Adrenal gland (tissue), 12 donors: ENCODE results near the gene AMBP. TPM values are rescaled to one million over a fixed set of nuclear protein-coding genes. Genes with fewer than 3 reads are reported as not detected.

ENCODE experiments used
- DNase-seq, 7 donors: peaks; one replicate each; pipeline ENCODE4 v3.0.0-alpha.2; 2019 to 2020
- H3K27ac ChIP-seq, 5 donors: fragments of 200-600 bp; sonication (generic) in 4 of 5; 1 replicate in 3 of 5; 2 replicates in 2 of 5; pipeline versions ENCODE4 v1.5.1 to v1.8.0; 2016 to 2020; ENCODE audit warnings: mild to moderate bottlenecking in 1 of 5
- H3K27me3 ChIP-seq: fragments of 200-600 bp; 2 replicates; pipeline ENCODE4 v1.8.0; 2021
- H3K36me3 ChIP-seq, 2 donors: fragments of 200-600 bp; replicated peaks in 1 of 2; 1 replicate in 1 of 2; 2 replicates in 1 of 2; pipeline versions ENCODE4 v1.5.1 to v1.8.0; 2018 to 2022
- H3K4me1 ChIP-seq, 2 donors: fragments of 200-600 bp; replicated peaks in 1 of 2; 1 replicate in 1 of 2; 2 replicates in 1 of 2; pipeline versions ENCODE4 v1.5.1 to v1.8.0; 2018 to 2021
- H3K4me3 ChIP-seq, 4 donors: fragments of 200-600 bp; sonication (generic) in 3 of 4; one replicate each; pipeline ENCODE4 v1.5.1; 2016 to 2018
- H3K9me3 ChIP-seq, 3 donors: fragments of 200-600 bp; sonication (generic) in 1 of 3; replicated peaks in 1 of 3; 1 replicate in 2 of 3; 2 replicates in 1 of 3; pipeline versions ENCODE4 v1.5.1 to v1.8.0; 2016 to 2021
- POLR2A ChIP-seq, 2 donors: fragments of 450-650 bp; IDR thresholded peaks; one replicate each; pipeline ENCODE4 v1.6.1; 2017; ENCODE audit warnings: antibody characterized with exemption in 2 of 2, mild to moderate bottlenecking in 2 of 2, moderate library complexity in 1 of 2
- WGBS, 4 donors: extraction: QIAGEN DNeasy Blood & Tissue Kit in 2 of 4; methylation state at CpG; one replicate each; pipeline versions ENCODE4 v1.1.5 to v1.1.7; 2013 to 2017; 5-methylcytosine and 5-hydroxymethylcytosine counted together
- intact Hi-C, 2 donors: fragments of 100-400 bp; cut with DNase I; formaldehyde crosslinking; loops; one replicate each; pipeline versions ENCODE4 v1.14.1 to v1.15.0; 2022 to 2023
- polyA plus RNA-seq, 3 donors: library from polyadenylated mRNA; stranded (reverse); fragments of 200-250 nt in 2 of 3; fragments of 350-450 nt in 1 of 3; fragmentation: Illumina TruSeq in 1 of 3; extraction: RNeasy Lipid Tissue Mini Kit (QIAGEN cat#74804) in 1 of 3; gene quantifications; one replicate each; pipeline ENCODE4 v1.2.3, GENCODE V29; 2013 to 2014
- total RNA-seq, 9 donors: library from RNA; depleted of rRNA in 4 of 9; stranded (reverse); fragments of >200 nt in 4 of 9; fragments of 120-200 nt in 1 of 9; fragmentation: NEBNext Ultra II Directional in 1 of 9; extraction: Animal tissue kit (Norgen Biotek cat#: 25700) in 1 of 9; gene quantifications; one replicate each; pipeline versions ENCODE4 v1.1.0 to v1.2.4, GENCODE V29; 2013 to 2023
- TF ChIP-seq, protein P1 (sequence below), 6 experiments: fragments of 450-650 bp in 4 of 6; fragments of 200-600 bp in 2 of 6; sonication (generic) in 1 of 6; IDR thresholded peaks; 1 replicate in 5 of 6; 2 replicates in 1 of 6; pipeline versions ENCODE4 v1.5.1 to v1.8.0; 2016 to 2021; ENCODE audit warnings: antibody characterized with exemption in 6 of 6, mild to moderate bottlenecking in 2 of 6, moderate library complexity in 1 of 6
- donor health status: healthy with polysubstance abuse.
- donor health status: Bipolar disorder and iron deficiency.
- donor health status: DM: yes; HTN: yes; CAD: no.
- donor health status: DM: no; HTN: no; CAD: no.
- donor health status: DM: no; HTN: no; CAD: no.
- donor health status: DM: yes; HTN: yes; CAD: no.

AMBP gene
- total and polyA plus RNA-seq, 12 donors: 0.17 to 2.8 (median 0.44) TPM; not detected in 5

DNA sequence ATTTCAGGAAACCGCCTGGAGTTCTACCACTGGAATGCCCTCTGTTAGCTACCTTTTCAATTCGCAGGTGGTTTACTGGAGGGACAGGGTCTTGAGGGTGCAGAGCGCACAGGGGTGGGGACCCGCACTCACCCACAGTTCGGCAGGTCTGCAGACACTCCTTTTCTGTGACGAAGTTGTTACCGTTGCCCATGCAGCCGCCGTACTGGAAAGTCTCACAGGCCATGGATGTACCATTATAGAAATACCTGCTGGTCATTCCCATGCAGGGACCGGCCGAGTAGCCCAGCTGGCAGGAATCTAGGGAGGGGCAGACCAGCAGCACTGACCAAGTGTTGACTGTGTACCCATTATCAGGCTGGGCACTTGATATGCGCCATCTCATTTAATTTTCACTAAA lies 16.8 kb downstream of the AMBP start:
- TF ChIP-seq, protein P1, sequence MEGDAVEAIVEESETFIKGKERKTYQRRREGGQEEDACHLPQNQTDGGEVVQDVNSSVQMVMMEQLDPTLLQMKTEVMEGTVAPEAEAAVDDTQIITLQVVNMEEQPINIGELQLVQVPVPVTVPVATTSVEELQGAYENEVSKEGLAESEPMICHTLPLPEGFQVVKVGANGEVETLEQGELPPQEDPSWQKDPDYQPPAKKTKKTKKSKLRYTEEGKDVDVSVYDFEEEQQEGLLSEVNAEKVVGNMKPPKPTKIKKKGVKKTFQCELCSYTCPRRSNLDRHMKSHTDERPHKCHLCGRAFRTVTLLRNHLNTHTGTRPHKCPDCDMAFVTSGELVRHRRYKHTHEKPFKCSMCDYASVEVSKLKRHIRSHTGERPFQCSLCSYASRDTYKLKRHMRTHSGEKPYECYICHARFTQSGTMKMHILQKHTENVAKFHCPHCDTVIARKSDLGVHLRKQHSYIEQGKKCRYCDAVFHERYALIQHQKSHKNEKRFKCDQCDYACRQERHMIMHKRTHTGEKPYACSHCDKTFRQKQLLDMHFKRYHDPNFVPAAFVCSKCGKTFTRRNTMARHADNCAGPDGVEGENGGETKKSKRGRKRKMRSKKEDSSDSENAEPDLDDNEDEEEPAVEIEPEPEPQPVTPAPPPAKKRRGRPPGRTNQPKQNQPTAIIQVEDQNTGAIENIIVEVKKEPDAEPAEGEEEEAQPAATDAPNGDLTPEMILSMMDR (IDR thresholded peaks at IDR 0.05): no peak
- no peak for TF ChIP-seq POLR2A (IDR thresholded peaks at IDR 0.05)
- no peaks in the 10 kb centered on the region for H3K36me3 ChIP-seq
- intact Hi-C loops: no loop called here
- no peak overlapping the region for H3K27ac ChIP-seq
- peaks cover 0 to 14% of the 10 kb centered on the region in 2 donors for H3K4me1 ChIP-seq
- no peaks in the 10 kb centered on the region for H3K27me3 ChIP-seq
- 93 to 97% (median 95%) methylated on average over 11 to 12 of the region's 12 CpGs for WGBS, 4 donors
- no peak for DNase-seq
- no peak overlapping the region for H3K4me3 ChIP-seq
- H3K9me3 ChIP-seq: no peaks in the 10 kb centered on the region

DNA sequence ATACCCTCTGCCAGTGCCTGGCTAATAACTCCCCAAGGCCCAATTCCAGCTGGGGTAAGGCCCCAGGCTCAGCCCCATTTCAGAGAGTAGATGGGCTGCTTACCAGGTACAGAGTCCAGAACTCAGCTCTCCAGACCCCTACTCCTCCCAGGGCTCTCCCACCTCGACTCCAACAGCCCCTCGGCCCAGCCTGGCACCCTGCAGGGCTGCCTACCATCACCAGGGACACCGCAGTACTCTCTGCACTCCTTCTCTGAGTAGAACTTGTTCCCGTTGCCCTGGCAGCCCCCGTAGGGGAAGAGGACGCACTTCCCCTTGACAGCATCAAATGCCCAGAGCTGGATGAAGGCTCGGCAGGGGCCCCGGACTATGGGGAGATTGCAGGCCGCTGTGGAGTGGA lies 17.4 kb downstream of the AMBP start:
- Histone ChIP-seq H3K4me3 (no peak overlapping the region), H3K27me3 (no peaks in the 10 kb centered on the region), H3K27ac (no peak overlapping the region), H3K4me1 (peaks cover 0 to 14% of the 10 kb centered on the region in 2 donors), H3K36me3 (no peaks in the 10 kb centered on the region), H3K9me3 (no peaks in the 10 kb centered on the region)
- intact Hi-C loops: no loop called here
- TF ChIP-seq POLR2A (IDR thresholded peaks at IDR 0.05): no peak
- TF ChIP-seq, protein P1 (IDR thresholded peaks at IDR 0.05): no peak
- WGBS, 4 donors: 75 to 80% (median 79%) methylated on average over 9 of the region's 9 CpGs
- DNase-seq: no peak

DNA sequence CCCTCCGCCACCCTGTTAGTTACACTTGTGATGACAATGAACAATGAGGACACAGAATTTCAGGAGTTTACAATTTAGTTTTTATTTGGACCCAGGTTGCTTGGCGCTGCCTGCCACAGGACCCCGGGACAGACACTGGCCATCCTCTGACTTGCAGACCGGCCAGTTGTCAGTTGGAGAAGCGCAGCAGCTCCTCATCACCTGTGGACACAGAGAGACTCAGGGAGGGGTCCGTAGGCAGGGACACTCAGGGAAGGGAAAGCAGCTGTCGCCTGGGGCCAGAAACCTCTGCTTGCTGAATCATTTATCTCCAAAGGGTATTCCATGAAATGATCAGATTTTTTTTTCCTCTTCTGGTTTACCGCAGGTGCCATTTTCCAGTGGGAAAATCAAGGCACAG lies 18.0 kb downstream of the AMBP start:
- no peaks in the 10 kb centered on the region for H3K36me3 ChIP-seq
- DNase-seq: no peak
- no peak for TF ChIP-seq POLR2A (IDR thresholded peaks at IDR 0.05)
- TF ChIP-seq, protein P1 (IDR thresholded peaks at IDR 0.05): no peak
- H3K4me3 ChIP-seq: no peak overlapping the region
- H3K27me3 ChIP-seq: no peaks in the 10 kb centered on the region
- 82 to 93% (median 87%) methylated on average over 8 of the region's 8 CpGs for WGBS, 4 donors
- H3K9me3 ChIP-seq: no peaks in the 10 kb centered on the region
- peaks cover 0 to 14% of the 10 kb centered on the region in 2 donors for H3K4me1 ChIP-seq
- H3K27ac ChIP-seq: peak overlapping the region in 1 of 5 donors; percentile 47
- intact Hi-C loops: no loop called here

DNA sequence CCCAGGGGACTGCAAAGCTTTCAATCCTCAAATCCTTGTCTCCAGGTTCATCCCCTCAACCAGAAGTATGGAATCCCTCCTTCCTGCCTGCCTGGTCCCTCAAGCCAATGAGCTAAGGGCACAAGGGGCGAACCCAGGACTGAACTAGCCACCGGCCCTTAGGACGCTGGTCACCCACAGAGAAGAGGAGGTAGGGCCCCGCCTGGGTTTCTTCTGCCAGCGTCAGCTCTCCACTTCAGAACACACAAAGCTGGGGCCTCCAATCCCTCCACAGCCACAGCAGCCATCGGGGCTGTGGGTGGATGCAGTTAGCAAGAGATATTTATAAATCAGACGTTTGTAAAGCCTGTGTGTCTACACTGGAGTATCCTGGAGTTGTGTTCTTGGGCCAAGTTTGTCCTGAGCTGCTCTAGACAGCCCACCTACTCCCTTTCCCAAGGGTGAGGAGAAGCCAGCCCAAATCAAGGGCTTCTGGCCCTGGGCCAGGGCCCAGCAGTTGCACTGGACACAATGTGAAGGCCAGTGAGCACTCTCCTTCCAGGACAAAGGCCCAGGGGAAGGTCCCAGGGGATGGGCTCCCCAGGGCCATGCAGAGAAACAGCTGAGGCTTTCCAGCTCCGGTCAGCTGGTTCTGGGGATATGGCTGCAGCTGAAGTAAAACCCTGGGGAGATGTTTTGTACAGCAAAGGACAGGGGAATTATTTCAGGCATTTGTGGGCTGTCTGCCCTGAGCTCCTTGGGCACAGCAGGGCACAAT lies 18.9 kb downstream of the AMBP start:
- 57 to 75% (median 66%) methylated on average over 5 to 8 of the region's 8 CpGs for WGBS, 4 donors
- Histone ChIP-seq H3K4me3 (no peak overlapping the region), H3K27ac (peak overlapping the region in 2 of 5 donors; percentile 35 to 47), H3K27me3 (no peaks in the 10 kb centered on the region), H3K4me1 (peaks cover 0 to 14% of the 10 kb centered on the region in 2 donors), H3K36me3 (no peaks in the 10 kb centered on the region), H3K9me3 (no peaks in the 10 kb centered on the region)
- TF ChIP-seq, protein P1 (IDR thresholded peaks at IDR 0.05): no peak
- TF ChIP-seq POLR2A (IDR thresholded peaks at IDR 0.05): no peak
- intact Hi-C loops: no loop called here
- DNase-seq: peak in 5 of 7 donors; percentile 29 to 66 (median 45)
